ENCODE data around the gene COL4A2.

Gene COL4A2

GRCh38 chr13:110323172-110323891 lies 16.2 kb downstream of the COL4A2 start:
- no peak for DNase-seq

GRCh38 chr13:110324026-110324749 lies 17.1 kb downstream of the COL4A2 start:
- DNase-seq, result no peak

GRCh38 chr13:110326263-110326904 lies 19.3 kb downstream of the COL4A2 start:
- DNase-seq, result no peak

GRCh38 chr13:110327051-110327721 lies 20.1 kb downstream of the COL4A2 start:
- peak; percentile 29 to 47 for DNase-seq

- DNase-seq, result no peak
These were observed 21.5 kb downstream of the COL4A2 start for GRCh38 chr13:110328573-110328972.

GRCh38 chr13:110329258-110329657 lies 22.2 kb downstream of the COL4A2 start:
- no peak for DNase-seq

GRCh38 chr13:110329798-110330461 lies 22.8 kb downstream of the COL4A2 start:
- no peak for DNase-seq

- DNase-seq, result no peak
These were observed 23.5 kb downstream of the COL4A2 start for GRCh38 chr13:110330491-110331011.

- no peak for DNase-seq
These were observed 24.3 kb downstream of the COL4A2 start for GRCh38 chr13:110331362-110331761.

GRCh38 chr13:110332750-110333149 lies 25.7 kb downstream of the COL4A2 start:
- no peak for DNase-seq

GRCh38 chr13:110333837-110334236 lies 26.8 kb downstream of the COL4A2 start:
- DNase-seq, result no peak

GRCh38 chr13:110334256-110334655 lies 27.2 kb downstream of the COL4A2 start:
- DNase-seq, result no peak

GRCh38 chr13:110334841-110335490 lies 27.9 kb downstream of the COL4A2 start:
- DNase-seq, result no peak

- no peak for DNase-seq
These were observed 29.0 kb downstream of the COL4A2 start for GRCh38 chr13:110336108-110336507.

- DNase-seq, result no peak
These were observed 29.6 kb downstream of the COL4A2 start for GRCh38 chr13:110336681-110337080.

- no peak for DNase-seq
These were observed 30.2 kb downstream of the COL4A2 start for GRCh38 chr13:110337247-110337646.

GRCh38 chr13:110338441-110339101 lies 31.5 kb downstream of the COL4A2 start:
- no peak for DNase-seq

- DNase-seq, result no peak
These were observed 32.2 kb downstream of the COL4A2 start for GRCh38 chr13:110339263-110339662.

GRCh38 chr13:110339975-110340550 lies 33.0 kb downstream of the COL4A2 start:
- no peak for DNase-seq

- no peak for DNase-seq
These were observed 33.8 kb downstream of the COL4A2 start for GRCh38 chr13:110340812-110341444.

Data from NCI-H187 (cell line).